RWPE2 (cell line): ENCODE measurements around the gene IRAK2.

Experiments used
- ATAC-seq: fragments of 200-7000 bp; cut with Tn5 transposase; 3 replicates; pipeline ENCODE4 v1.9.1; 2021; ENCODE audit warnings: low read depth
- DNase-seq: peaks from one replicate; pipeline ENCODE4 v3.0.0-alpha.2; 2020; ENCODE audit warnings: low spot score
- H3K27ac ChIP-seq: fragments of 450-650 bp; 2 replicates; pipeline ENCODE4 v1.5.1; 2017; ENCODE audit warnings: mild to moderate bottlenecking; ENCODE audit not compliant: poor library complexity, severe bottlenecking
- H3K27me3 ChIP-seq: fragments of 250-450 bp; sonication (Bioruptor Pico); 2 replicates; pipeline ENCODE4 v1.5.1; 2021; ENCODE audit warnings: mild to moderate bottlenecking, moderate library complexity; ENCODE audit not compliant: insufficient read depth, poor library complexity, severe bottlenecking
- H3K36me3 ChIP-seq: fragments of 250-450 bp; sonication (Bioruptor Pico); 2 replicates; pipeline ENCODE4 v1.5.1; 2020; ENCODE audit warnings: low read depth, mild to moderate bottlenecking, moderate library complexity
- H3K4me1 ChIP-seq: fragments of 250-450 bp; sonication (Bioruptor Pico); 2 replicates; pipeline ENCODE4 v1.5.1; 2021; ENCODE audit warnings: mild to moderate bottlenecking, moderate library complexity; ENCODE audit not compliant: insufficient read depth, poor library complexity, severe bottlenecking
- H3K4me3 ChIP-seq: fragments of 250-450 bp; sonication (Bioruptor Pico); 2 replicates; pipeline ENCODE4 v1.5.1; 2021; ENCODE audit warnings: mild to moderate bottlenecking, moderate library complexity; ENCODE audit not compliant: severe bottlenecking
- H3K9me3 ChIP-seq: fragments of 250-450 bp; sonication (Bioruptor Pico); 2 replicates; pipeline ENCODE4 v1.5.1; 2021; ENCODE audit warnings: mild to moderate bottlenecking, moderate library complexity; ENCODE audit not compliant: severe bottlenecking
- CTCF ChIP-seq: fragments of 450-650 bp; IDR thresholded peaks from one replicate; pipeline ENCODE4 v1.5.1; 2017; ENCODE audit warnings: mild to moderate bottlenecking, moderate library complexity; ENCODE audit not compliant: poor library complexity, severe bottlenecking

IRAK2 gene

GRCh38 chr3:10188804-10189556 lies 24.3 kb downstream of the IRAK2 start:
- Histone ChIP-seq H3K4me3 (no peak overlapping the region), H3K9me3 (no peaks in the 10 kb centered on the region), H3K36me3 (no peaks in the 10 kb centered on the region), H3K4me1 (peaks cover 50% of the 10 kb centered on the region), H3K27ac (peak overlapping the region; percentile 95), H3K27me3 (no peaks in the 10 kb centered on the region)
- no peak for TF ChIP-seq CTCF
- no peak for DNase-seq
- ATAC-seq: no peak

DNA sequence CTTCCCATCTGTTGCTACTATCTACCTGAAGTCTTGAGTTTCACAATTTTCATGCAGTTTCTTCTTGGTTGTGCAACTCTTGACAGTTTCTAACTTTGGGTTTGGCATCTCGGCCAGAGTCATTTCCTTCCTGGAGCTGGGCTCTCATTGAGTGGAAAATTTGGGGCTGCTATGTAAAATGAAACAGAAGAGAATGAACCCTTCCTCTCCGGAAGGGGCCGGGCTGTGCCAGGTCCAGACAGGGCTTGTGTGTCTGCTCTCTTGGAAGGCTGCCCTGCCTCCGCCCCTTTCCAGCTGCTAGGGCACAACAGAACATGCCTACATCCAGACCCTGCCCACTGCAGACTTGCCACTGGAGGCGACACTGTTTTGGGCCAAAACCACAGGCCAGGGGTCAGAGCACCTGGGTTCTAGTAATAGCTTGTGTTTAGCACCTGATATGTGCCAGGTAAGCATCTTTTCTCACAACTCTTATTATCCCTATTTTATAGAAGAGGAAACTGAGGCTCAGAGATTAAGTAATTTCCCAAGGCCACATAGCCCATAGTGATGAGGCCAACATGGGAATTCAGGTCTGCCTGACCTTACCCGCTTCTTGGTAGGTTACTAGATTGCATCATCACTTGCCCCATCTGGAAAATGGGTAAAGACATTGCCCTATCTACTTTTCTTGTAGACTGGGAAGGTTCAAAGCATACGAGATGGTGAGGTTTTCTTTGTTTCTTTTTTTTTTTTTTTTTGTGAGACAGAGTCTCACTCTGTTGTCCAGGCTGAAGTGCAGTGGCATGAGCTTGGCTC lies 25.0 kb downstream of the IRAK2 start:
- H3K27ac ChIP-seq: peak overlapping the region; percentile 95

DNA sequence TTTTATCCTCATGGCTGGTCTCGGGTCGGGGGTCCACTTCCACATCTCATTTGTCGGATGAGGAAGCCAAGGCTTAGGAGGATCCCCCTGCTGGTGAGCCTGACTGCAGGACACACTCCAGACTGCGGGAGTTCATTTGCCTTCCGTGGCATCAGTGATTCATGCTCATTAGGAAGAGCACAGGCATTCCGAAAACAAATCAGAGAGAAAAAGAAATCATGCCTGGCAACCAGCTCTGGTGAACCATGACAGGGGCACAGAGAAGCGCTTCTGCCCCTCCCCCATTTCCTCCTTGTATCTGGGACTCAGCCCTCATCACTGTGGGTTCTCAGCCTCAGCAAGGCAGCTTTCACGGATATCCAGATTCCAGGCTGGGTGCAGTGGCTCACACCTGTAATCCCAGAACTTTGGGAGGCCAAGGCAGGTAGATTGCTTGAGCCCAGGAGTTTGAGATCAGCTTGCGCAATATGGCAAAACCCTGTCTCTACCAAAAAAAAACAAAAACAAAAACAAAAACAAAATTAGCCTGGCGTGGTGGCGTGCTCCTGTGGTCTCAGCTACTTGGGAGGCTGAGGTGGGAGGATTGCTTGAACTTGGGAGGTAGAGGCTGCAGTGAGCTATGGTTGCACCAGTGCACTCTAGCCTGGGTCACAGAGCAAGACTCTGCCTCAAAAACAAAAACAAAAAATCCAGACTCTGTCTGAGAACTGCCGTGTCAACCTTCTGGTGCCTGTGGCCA lies 28.4 kb downstream of the IRAK2 start:
- Histone ChIP-seq H3K4me3 (no peak overlapping the region), H3K27me3 (no peaks in the 10 kb centered on the region), H3K27ac (peak overlapping the region; percentile 95), H3K9me3 (no peaks in the 10 kb centered on the region), H3K36me3 (no peaks in the 10 kb centered on the region), H3K4me1 (peaks cover 57% of the 10 kb centered on the region)
- ATAC-seq (peak; percentile 45), DNase-seq (peak; percentile 81)
- peak; percentile 62 for TF ChIP-seq CTCF

More for the DNA sequence above, 25.0 kb downstream of the IRAK2 start:
- ATAC-seq (peak; percentile 75), DNase-seq (peak; percentile 97)
- Histone ChIP-seq H3K4me1 (peaks cover 53% of the 10 kb centered on the region), H3K36me3 (no peaks in the 10 kb centered on the region), H3K9me3 (no peaks in the 10 kb centered on the region), H3K4me3 (no peak overlapping the region), H3K27me3 (no peaks in the 10 kb centered on the region)
- TF ChIP-seq CTCF: peak; percentile 36

DNA sequence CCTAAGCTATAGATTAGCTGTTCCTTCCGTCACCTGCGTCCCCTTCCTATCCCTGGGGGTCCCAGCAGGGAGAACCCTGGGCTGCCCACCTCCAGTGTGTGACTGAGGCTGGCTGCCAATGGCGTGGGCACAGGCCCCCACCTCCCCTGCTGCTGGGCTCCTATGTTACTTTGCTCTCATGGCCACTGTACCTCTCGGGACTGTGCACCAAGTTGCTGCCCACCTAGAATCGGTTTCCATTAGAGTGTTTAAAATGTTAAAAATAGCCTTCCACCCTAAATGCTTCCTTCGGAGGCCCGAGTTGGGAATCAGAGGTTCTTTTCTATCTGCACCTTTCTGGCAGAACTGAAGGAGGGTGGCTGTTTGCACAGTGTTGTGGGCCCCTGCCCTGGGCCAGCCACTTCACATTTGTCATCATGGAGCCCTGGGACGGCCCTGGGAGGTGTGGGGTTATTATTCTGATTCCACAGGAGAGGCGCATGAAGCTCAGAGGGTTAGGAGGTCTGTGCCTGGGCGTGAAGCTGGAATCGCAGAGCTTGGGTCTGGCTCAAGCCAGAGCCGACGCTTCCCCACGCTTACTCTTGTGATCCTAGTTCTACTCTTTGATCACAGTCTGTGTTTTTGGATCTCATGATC lies 29.1 kb downstream of the IRAK2 start:
- Histone ChIP-seq H3K36me3 (no peaks in the 10 kb centered on the region), H3K4me3 (no peak overlapping the region), H3K9me3 (no peaks in the 10 kb centered on the region), H3K4me1 (peaks cover 61% of the 10 kb centered on the region), H3K27me3 (no peaks in the 10 kb centered on the region), H3K27ac (peak overlapping the region; percentile 95)
- no peak for ATAC-seq
- DNase-seq: no peak
- no peak for TF ChIP-seq CTCF
